Prostate gland (tissue), 2 donors: ENCODE results near the gene SERF1B.
"Not testable (repeated sequence)": the region's sequence is repeated elsewhere in the genome, so short reads cannot be mapped to it uniquely, and the experiment has no call there.

Experiments used
- CTCF ChIP-seq, 4 experiments: fragments of 200-600 bp in 2 of 4; fragments of 450-650 bp in 2 of 4; sonication (generic) in 2 of 4; IDR thresholded peaks; 1 replicate in 3 of 4; 2 replicates in 1 of 4; pipeline ENCODE4 v1.5.1; 2016 to 2019; ENCODE audit warnings: antibody characterized with exemption in 4 of 4, mild to moderate bottlenecking in 2 of 4, moderate library complexity in 2 of 4
- POLR2AphosphoS5 ChIP-seq: sonication (generic); formaldehyde crosslinking; IDR thresholded peaks from one replicate; pipeline ENCODE4 v1.6.1; 2017; ENCODE audit warnings: antibody characterized with exemption

DNA sequence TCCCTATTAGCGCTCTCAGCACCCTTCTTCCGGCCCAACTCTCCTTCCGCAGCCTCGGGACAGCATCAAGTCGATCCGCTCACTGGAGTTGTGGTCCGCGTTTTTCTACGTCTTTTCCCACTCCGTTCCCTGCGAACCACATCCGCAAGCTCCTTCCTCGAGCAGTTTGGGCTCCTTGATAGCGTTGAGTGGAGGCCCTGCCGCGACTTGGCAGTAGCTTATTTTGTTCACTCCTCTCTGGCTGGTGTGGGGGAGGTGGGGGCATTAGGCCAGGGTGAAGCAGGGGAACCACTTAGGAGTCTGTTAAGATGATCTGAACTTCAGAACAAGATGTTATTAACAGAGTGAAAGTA lies 24.7 kb downstream of the SERF1B start:
- not testable (repeated sequence) for TF ChIP-seq CTCF (IDR thresholded peaks at IDR 0.05); POLR2AphosphoS5
